Breast epithelium (tissue), 3 donors: ENCODE results near the gene DGCR8.

ENCODE experiments used
- CTCF ChIP-seq, 3 donors: fragments of 450-650 bp; IDR thresholded peaks; one replicate each; pipeline ENCODE4 v1.5.1; 2016 to 2017; ENCODE audit warnings: antibody characterized with exemption in 3 of 3, mild to moderate bottlenecking in 3 of 3, moderate library complexity in 3 of 3
- POLR2A ChIP-seq: fragments of 450-650 bp; IDR thresholded peaks from one replicate; pipeline ENCODE4 v1.6.1; 2016; ENCODE audit warnings: antibody characterized with exemption, mild to moderate bottlenecking, moderate library complexity

GRCh38 chr22:20083157-20083890, 3.3 kb downstream of the DGCR8 start:
- TF ChIP-seq CTCF (IDR thresholded peaks at IDR 0.05) (no peak), POLR2A (no peak)
